ENCODE measurements around the gene SLC12A8.

Gene SLC12A8

DNA sequence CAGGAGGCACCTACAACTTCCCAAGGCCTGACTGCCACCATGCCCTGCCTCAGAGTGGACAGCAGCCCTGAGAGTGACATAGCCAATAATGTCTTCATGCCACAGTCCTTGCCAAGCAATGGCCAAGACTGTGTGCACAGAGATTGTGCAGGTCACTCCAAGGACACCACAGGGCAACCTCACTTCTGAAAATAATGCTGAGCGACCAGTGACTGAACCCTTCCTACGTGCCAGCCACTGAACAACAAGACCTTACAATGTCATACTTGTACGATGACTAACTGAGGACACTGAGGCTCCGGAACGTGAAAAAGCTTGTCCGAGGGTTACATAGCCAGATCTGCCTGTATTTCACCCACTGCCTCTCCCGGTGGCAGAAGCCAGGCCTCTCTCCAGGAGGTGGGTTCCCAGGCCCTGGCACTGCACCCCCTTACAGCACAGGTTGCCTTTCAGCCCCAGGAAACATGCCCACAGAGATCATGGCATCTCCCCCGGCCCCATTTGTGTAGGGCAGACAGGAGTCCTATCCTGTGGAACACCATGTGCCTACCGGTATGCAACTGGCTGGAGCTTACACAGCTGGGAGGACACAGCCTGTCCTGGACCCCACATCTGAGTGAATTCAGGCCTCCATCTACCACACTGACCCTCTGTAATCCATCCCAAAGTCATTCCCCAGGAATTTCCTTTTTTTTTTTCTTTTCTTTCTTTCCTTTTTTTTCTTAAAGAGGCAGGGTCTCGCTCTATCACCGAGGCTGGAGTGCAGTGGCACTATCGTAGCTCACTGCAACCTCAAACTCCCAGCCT is 72.3 kb downstream of the SLC12A8 start:
- no peak for DNase-seq (ENCODE audit: low read depth)
- TF ChIP-seq, protein P1, sequence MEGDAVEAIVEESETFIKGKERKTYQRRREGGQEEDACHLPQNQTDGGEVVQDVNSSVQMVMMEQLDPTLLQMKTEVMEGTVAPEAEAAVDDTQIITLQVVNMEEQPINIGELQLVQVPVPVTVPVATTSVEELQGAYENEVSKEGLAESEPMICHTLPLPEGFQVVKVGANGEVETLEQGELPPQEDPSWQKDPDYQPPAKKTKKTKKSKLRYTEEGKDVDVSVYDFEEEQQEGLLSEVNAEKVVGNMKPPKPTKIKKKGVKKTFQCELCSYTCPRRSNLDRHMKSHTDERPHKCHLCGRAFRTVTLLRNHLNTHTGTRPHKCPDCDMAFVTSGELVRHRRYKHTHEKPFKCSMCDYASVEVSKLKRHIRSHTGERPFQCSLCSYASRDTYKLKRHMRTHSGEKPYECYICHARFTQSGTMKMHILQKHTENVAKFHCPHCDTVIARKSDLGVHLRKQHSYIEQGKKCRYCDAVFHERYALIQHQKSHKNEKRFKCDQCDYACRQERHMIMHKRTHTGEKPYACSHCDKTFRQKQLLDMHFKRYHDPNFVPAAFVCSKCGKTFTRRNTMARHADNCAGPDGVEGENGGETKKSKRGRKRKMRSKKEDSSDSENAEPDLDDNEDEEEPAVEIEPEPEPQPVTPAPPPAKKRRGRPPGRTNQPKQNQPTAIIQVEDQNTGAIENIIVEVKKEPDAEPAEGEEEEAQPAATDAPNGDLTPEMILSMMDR (conservative IDR thresholded peaks at IDR 0.05; ENCODE audit: control insufficient read depth, insufficient read depth, low read depth, low read length): no peak
- H3K4me3 ChIP-seq (ENCODE audit: control insufficient read depth, low read depth, low read length): no peak overlapping the region

DNA sequence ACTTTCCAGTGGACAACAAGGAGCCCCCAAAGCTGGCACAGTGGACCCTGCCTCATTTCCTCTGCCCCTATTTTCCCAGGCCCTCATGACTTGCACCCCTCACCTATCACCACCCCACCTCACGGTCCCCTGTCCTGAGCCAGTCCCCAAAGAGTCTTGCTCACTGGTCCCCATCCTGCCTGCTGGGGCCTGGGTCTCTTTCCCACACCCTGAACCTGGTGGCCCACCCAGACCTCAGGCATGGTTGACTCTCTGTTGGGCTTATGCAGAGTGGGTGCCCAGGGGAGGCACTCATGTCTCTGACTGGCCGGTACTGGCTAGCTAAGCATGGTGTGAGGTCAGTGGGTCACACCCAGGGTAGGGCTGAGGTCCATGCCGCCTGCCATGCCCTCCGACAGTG is 73.2 kb downstream of the SLC12A8 start:
- TF ChIP-seq, protein P1 (conservative IDR thresholded peaks at IDR 0.05; ENCODE audit: control insufficient read depth, insufficient read depth, low read depth, low read length): no peak
- no peak for DNase-seq (ENCODE audit: low read depth)
- no peak overlapping the region for H3K4me3 ChIP-seq (ENCODE audit: control insufficient read depth, low read depth, low read length)

DNA sequence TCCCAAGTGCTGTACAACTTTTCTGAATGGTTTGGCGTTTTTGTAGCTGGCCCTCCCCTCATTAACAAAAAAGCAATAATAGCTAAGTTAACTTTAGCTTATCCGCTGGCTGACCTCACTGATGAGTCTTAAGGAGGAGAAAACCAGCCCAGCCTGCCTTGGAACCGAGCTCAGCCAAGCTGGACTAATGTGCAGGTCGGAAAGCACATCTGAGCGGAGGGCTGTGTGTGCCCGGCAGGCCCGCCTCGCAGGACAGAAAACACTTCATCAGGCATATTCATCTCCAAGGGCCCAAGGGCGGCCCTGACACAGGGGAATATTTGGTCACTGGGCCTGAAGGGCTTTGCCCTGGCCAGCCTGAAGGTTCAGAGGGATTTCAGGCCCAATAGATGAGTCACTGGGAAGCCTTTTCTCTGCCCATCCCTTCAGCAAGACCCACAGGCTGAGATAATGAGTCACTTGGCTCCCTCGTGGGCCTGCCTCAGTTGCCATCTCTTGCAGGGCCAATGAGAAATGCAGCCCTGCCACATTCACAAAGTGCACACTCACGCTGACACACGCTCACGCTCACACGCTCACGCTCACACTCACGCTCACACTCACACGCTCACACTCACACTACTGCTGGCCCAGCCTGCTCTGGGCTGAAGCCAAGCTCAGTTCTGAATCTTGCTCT is 75.1 kb downstream of the SLC12A8 start:
- peak; percentile 89 for DNase-seq (ENCODE audit: low read depth)
- TF ChIP-seq, protein P1 (conservative IDR thresholded peaks at IDR 0.05; ENCODE audit: control insufficient read depth, insufficient read depth, low read depth, low read length): no peak
- H3K4me3 ChIP-seq (ENCODE audit: control insufficient read depth, low read depth, low read length): no peak overlapping the region

DNA sequence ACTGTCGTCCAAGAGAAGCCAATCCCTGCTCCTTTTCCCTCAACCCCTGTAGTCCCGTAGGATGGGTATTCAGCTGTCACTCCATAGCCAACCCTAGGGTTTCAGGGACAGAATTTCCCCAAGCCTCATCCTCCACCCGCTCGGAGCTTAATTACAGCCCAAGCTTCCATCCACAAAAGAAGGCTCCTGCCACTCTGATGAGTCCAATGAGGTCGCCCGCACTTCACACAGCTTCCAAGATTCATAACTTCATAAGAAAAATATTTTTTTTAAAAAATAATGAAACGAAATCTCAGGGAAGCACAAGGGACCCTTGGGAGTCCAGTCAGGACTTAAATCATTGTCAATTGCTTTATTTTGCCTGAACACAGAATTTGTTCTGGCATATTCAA is 75.6 kb downstream of the SLC12A8 start:
- DNase-seq (ENCODE audit: low read depth): no peak
- TF ChIP-seq, protein P1 (conservative IDR thresholded peaks at IDR 0.05; ENCODE audit: control insufficient read depth, insufficient read depth, low read depth, low read length): no peak

DNA sequence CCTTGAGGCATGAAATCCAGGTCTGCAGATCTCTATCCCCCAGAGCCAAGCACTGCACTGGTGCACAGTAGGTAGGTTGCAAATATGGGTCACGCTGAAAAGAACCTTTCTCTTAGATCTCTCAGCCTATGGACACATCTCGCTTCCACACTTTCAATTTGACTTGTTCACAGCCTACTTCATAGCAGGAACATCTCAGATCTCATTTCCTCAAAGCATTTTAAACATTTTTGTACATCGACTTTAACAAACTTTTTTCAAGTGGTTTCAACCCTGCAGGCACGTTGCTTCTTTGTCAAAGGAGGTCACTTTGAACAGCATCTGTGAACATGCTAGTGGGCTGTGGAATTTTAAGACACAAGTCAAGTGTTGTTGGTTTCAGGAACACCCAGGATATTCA is 76.0 kb downstream of the SLC12A8 start:
- DNase-seq (ENCODE audit: low read depth): no peak
- no peak overlapping the region for H3K4me3 ChIP-seq (ENCODE audit: control insufficient read depth, low read depth, low read length)
- TF ChIP-seq, protein P1 (conservative IDR thresholded peaks at IDR 0.05; ENCODE audit: control insufficient read depth, insufficient read depth, low read depth, low read length): no peak

More for the DNA sequence above, 75.6 kb downstream of the SLC12A8 start:
- no peak overlapping the region for H3K4me3 ChIP-seq (ENCODE audit: control insufficient read depth, low read depth, low read length)

DNA sequence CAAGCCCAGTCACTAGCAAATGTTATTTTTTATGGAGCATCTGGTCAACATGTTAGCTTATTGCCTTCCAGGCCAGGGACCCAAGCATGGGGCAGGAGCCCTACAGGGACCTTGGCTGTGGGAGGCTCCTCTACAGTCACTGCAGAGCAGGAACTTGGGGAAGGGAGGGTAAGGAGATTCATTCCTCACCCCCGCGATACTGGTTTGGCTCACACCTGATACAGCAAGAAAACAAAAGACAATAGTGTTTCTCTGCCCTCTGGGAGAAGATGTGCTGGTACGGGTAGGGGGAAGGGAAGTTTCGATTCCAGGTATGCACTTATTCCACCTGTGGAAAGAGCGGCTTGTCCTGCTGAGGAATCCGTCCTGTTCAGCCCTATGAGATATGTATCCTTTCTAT is 77.6 kb downstream of the SLC12A8 start:
- DNase-seq (ENCODE audit: low read depth): no peak
- H3K4me3 ChIP-seq (ENCODE audit: control insufficient read depth, low read depth, low read length): no peak overlapping the region
- TF ChIP-seq, protein P1 (conservative IDR thresholded peaks at IDR 0.05; ENCODE audit: control insufficient read depth, insufficient read depth, low read depth, low read length): no peak

All from fibroblast of mammary gland (primary cell).